Mesothelial cell of epicardium (in vitro differentiated cells): ENCODE data around the gene COL11A1. TPM values are rescaled to one million over a fixed set of nuclear protein-coding genes. Genes with fewer than 3 reads are reported as not detected.

ENCODE experiments used
- DNase-seq, 2 experiments: peaks; one replicate each; pipeline ENCODE4 v3.0.0; 2021; ENCODE audit warnings: low spot score in 2 of 2; ENCODE audit not compliant: unreplicated experiment in 2 of 2
- H3K27ac Mint-ChIP-seq: 2 replicates; pipeline ENCODE4 v1.8.0; 2021; ENCODE audit warnings: mixed read lengths
- H3K27me3 Mint-ChIP-seq: 2 replicates; pipeline ENCODE4 v1.8.0; 2021; ENCODE audit warnings: low read depth, mixed read lengths
- H3K36me3 Mint-ChIP-seq: 2 replicates; pipeline ENCODE4 v1.8.0; 2021; ENCODE audit warnings: mixed read lengths
- H3K4me1 Mint-ChIP-seq: 2 replicates; pipeline ENCODE4 v1.8.0; 2021; ENCODE audit warnings: mixed read lengths
- H3K4me3 Mint-ChIP-seq: 2 replicates; pipeline ENCODE4 v1.8.0; 2021; ENCODE audit warnings: mild to moderate bottlenecking, moderate library complexity, mixed read lengths
- H3K9me3 Mint-ChIP-seq: 2 replicates; pipeline ENCODE4 v1.8.0; 2021; ENCODE audit warnings: mixed read lengths
- total RNA-seq: library from RNA; stranded (reverse); gene quantifications from 3 replicates; pipeline ENCODE4 v1.2.1, GENCODE V29; 2021
- TF ChIP-seq, protein P1 (sequence below): fragments of 200-600 bp; sonication (generic); IDR thresholded peaks from one replicate; pipeline ENCODE4 v1.5.0; 2021; ENCODE audit warnings: antibody characterized with exemption; ENCODE audit not compliant: unreplicated experiment

COL11A1 gene
- total RNA-seq, 1 donor from 2014 or later: 133 TPM

GRCh38 chr1:102899935-102900334, 208.4 kb downstream of the COL11A1 start:
- no peaks in the 10 kb centered on the region for H3K9me3 Mint-ChIP-seq
- H3K4me1 Mint-ChIP-seq: peaks cover 13% of the 10 kb centered on the region
- DNase-seq: no peak
- peaks cover 3% of the 10 kb centered on the region for H3K36me3 Mint-ChIP-seq
- no peaks in the 10 kb centered on the region for H3K27me3 Mint-ChIP-seq
- no peak overlapping the region for H3K4me3 Mint-ChIP-seq
- TF ChIP-seq, protein P1, sequence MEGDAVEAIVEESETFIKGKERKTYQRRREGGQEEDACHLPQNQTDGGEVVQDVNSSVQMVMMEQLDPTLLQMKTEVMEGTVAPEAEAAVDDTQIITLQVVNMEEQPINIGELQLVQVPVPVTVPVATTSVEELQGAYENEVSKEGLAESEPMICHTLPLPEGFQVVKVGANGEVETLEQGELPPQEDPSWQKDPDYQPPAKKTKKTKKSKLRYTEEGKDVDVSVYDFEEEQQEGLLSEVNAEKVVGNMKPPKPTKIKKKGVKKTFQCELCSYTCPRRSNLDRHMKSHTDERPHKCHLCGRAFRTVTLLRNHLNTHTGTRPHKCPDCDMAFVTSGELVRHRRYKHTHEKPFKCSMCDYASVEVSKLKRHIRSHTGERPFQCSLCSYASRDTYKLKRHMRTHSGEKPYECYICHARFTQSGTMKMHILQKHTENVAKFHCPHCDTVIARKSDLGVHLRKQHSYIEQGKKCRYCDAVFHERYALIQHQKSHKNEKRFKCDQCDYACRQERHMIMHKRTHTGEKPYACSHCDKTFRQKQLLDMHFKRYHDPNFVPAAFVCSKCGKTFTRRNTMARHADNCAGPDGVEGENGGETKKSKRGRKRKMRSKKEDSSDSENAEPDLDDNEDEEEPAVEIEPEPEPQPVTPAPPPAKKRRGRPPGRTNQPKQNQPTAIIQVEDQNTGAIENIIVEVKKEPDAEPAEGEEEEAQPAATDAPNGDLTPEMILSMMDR: no peak
- no peak overlapping the region for H3K27ac Mint-ChIP-seq

DNA sequence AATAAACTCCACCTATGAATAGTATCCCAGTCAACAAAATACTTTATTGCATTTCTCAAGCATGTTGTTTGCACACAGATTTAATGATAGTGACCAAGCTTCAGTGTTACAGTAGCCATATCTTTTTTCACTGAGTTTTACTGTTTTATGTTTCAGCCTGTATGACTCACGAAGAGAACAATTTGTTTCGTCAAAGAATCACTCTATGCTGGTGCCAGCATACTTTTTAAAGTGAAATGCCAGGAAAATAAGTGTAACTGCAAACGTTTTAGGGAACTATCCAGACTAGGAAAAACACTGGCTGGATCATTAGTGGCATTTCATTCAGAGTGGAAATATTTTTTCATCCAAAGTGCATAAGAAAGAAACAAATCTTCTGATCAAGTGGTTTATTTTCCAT, 210.8 kb downstream of the COL11A1 start:
- TF ChIP-seq, protein P1: no peak
- H3K4me3 Mint-ChIP-seq: no peak overlapping the region

GRCh38 chr1:102896771-102897170, 211.6 kb downstream of the COL11A1 start:
- Mint-ChIP-seq H3K4me3 (no peak overlapping the region), H3K27me3 (no peaks in the 10 kb centered on the region), H3K27ac (no peak overlapping the region), H3K9me3 (no peaks in the 10 kb centered on the region), H3K36me3 (peaks cover 3% of the 10 kb centered on the region), H3K4me1 (peaks cover 16% of the 10 kb centered on the region)
- TF ChIP-seq, protein P1: no peak
- no peak for DNase-seq

More for the DNA sequence above, 210.8 kb downstream of the COL11A1 start:
- Mint-ChIP-seq H3K27ac (no peak overlapping the region), H3K27me3 (no peaks in the 10 kb centered on the region), H3K36me3 (peaks cover 3% of the 10 kb centered on the region), H3K9me3 (no peaks in the 10 kb centered on the region), H3K4me1 (peaks cover 13% of the 10 kb centered on the region)
- no peak for DNase-seq

DNA sequence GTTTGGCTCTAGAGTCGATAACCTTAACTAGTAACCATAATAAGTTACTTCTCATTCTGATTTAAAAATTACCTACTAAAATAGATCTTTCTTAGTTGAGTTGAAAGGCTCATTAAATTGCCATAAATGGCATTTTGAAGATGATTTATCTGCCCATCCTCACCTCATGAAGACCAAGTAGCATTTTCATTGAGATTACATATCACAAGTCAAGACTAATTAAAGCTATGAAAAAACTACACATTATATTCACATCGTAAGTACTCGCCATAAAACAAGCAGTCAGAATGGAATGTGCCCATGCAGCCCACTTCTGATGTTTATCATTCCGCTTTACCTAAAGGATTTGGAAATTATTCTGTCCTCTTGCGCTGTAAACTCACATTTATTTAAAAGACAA, 212.0 kb downstream of the COL11A1 start:
- no peak for DNase-seq
- Mint-ChIP-seq H3K4me1 (peaks cover 16% of the 10 kb centered on the region), H3K36me3 (peaks cover 3% of the 10 kb centered on the region), H3K27me3 (no peaks in the 10 kb centered on the region), H3K27ac (no peak overlapping the region), H3K9me3 (no peaks in the 10 kb centered on the region), H3K4me3 (no peak overlapping the region)
- TF ChIP-seq, protein P1: no peak

DNA sequence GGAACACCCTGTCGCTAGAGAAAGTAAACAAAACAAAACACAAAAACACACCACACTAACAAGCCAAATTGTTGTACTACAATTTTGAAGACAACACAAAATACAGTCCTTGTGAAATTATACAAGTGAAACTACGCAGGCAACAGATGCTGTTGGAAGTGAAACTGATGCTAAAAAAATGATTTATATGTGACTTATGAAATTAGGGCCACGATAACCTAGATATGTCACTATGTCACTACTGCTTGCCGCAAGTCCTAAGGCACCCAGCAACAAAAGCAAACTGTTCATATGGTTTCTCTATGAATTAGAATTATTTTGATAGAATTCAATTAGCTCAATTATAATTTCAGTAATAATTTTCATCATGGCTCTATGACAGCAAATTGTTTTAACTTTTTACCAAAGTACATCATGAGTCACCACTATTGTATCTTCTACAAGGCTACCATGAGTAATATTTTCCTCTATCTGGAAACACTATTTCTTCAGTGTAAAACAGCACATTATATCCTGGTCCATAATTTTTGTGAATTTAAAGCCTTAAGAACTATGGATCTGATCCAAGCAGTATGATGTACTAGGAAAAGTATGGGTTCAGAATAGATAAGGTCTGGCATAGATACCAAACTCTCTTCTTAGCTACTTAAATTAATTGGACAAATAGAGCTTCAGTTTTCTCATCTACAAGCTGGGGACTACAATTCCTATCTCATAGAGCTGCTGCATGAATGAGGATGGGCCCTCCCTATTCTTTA, 216.3 kb downstream of the COL11A1 start:
- H3K9me3 Mint-ChIP-seq: no peaks in the 10 kb centered on the region
- TF ChIP-seq, protein P1: no peak
- H3K4me3 Mint-ChIP-seq: no peak overlapping the region
- peaks cover 6% of the 10 kb centered on the region for H3K36me3 Mint-ChIP-seq
- DNase-seq: no peak
- no peaks in the 10 kb centered on the region for H3K27me3 Mint-ChIP-seq
- peaks cover 13% of the 10 kb centered on the region for H3K4me1 Mint-ChIP-seq
- peak overlapping the region; percentile 28 for H3K27ac Mint-ChIP-seq
